Activated CD8-positive, alpha-beta memory T cell treated with anti-CD3 and anti-CD28 coated beads, Interleukin-2, amount 50 U/mL, for 1 hour (primary cell): Measurements from ENCODE around the gene ODAM.
"Not testable (repeated sequence)": the region's sequence is repeated elsewhere in the genome, so short reads cannot be mapped to it uniquely, and the experiment has no call there.

Source experiments
- DNase-seq: peaks from one replicate; pipeline ENCODE4 v3.0.0-alpha.2; 2020; ENCODE audit errors: extremely low read depth

Gene ODAM

GRCh38 chr4:70195425-70195824 lies at the start of gene ODAM:
Gene ODAM (plus strand): TSS chr4:70195725. CDS start chr4:70196544, 819 bp downstream.
- DNase-seq = no peak

GRCh38 chr4:70151271-70151670 lies 44.3 kb upstream of the ODAM start:
- no peak for DNase-seq

GRCh38 chr4:70152088-70152487 lies 43.4 kb upstream of the ODAM start:
- DNase-seq = no peak

GRCh38 chr4:70153937-70154336 lies 41.6 kb upstream of the ODAM start, which contains the start of gene PRR27:
Gene PRR27 (plus strand): TSS chr4:70154237. CDS start chr4:70154376, 139 bp downstream.
- no peak for DNase-seq

GRCh38 chr4:70158576-70158975 lies 36.9 kb upstream of the ODAM start:
- no peak for DNase-seq

- no peak for DNase-seq
Measured at GRCh38 chr4:70177090-70177489, 18.4 kb upstream of the ODAM start.

GRCh38 chr4:70178075-70178660 lies 17.4 kb upstream of the ODAM start:
- DNase-seq = no peak

GRCh38 chr4:70179811-70180210 lies 15.7 kb upstream of the ODAM start:
- no peak for DNase-seq

GRCh38 chr4:70181864-70182263 lies 13.7 kb upstream of the ODAM start:
- DNase-seq = no peak

GRCh38 chr4:70182517-70183167 lies 12.9 kb upstream of the ODAM start:
- DNase-seq = no peak

- no peak for DNase-seq
Measured at GRCh38 chr4:70183168-70183939, 12.2 kb upstream of the ODAM start.

GRCh38 chr4:70183940-70184246 lies 11.6 kb upstream of the ODAM start:
- DNase-seq = no peak

- DNase-seq = no peak
Measured at GRCh38 chr4:70187216-70187615, 8.3 kb upstream of the ODAM start.

- no peak for DNase-seq
Measured at GRCh38 chr4:70190579-70190978, 4.9 kb upstream of the ODAM start.

- DNase-seq = no peak
Measured at GRCh38 chr4:70191647-70192046, 3.9 kb upstream of the ODAM start.

- no peak for DNase-seq
Measured at GRCh38 chr4:70192895-70193294, 2.6 kb upstream of the ODAM start.

- DNase-seq = no peak
Measured at GRCh38 chr4:70196857-70197256, 1.3 kb downstream of the ODAM start.

- no peak for DNase-seq
Measured at GRCh38 chr4:70197842-70198241, 2.3 kb downstream of the ODAM start.

- no peak for DNase-seq
Measured at GRCh38 chr4:70203601-70204000, 8.1 kb downstream of the ODAM start.

- not testable (repeated sequence) for DNase-seq
Measured at GRCh38 chr4:70212752-70213151, 17.2 kb downstream of the ODAM start.

- not testable (repeated sequence) for DNase-seq
Measured at GRCh38 chr4:70216109-70216508, 20.6 kb downstream of the ODAM start.

- DNase-seq = not testable (repeated sequence)
Measured at GRCh38 chr4:70216550-70216949, 21.0 kb downstream of the ODAM start.

GRCh38 chr4:70221389-70221788 lies 25.9 kb downstream of the ODAM start:
- not testable (repeated sequence) for DNase-seq
